Stimulated activated CD8-positive, alpha-beta memory T cell treated with anti-CD3 and anti-CD28 coated beads, Interleukin-15, amount 100 ng/mL, for 1 hour (primary cell): ENCODE results near the gene BBS9.
"Not testable (repeated sequence)": the region's sequence is repeated elsewhere in the genome, so short reads cannot be mapped to it uniquely, and the experiment has no call there.

Experiments used
- DNase-seq: peaks from one replicate; pipeline ENCODE4 v3.0.0-alpha.2; 2020; ENCODE audit warnings: low read depth

Gene BBS9

DNA sequence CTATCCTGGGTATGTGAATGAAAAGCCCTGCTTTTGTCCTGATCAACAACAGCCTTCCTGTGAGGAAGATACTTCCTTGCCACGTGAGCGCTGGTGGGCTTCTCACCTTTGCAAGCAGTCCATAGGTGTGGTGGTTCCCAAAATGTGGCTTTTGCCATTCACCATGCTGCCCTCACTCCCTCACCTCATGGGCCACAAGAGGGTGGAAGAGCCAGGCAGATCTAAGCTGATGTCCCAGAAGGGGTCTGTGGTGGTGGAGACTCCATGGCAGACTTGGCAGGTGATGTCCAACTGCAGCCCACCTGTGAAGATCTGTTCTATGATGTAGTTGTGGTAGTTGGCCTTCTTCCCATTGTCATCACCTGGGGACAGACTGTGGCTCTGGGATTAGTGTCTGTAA is 147.4 kb downstream of the BBS9 start:
- DNase-seq, result no peak

DNA sequence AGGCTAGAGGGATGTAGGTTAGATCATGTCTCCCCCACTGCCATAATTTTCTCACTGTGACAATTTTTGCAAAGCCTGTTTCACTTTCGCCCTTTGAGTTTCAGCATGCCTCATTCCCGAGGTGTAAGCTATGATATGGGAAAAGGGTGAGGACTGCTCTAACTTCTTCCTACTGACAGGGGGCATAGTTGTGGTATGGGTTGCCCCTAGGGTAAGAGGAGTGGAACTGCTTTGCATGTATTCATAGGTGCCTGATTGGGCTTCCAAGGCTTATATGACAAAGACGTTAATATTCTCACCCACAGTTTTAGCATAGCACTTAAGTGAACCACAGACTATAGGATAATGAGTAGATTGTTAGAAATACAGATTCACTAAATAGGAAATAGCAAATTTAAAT is 148.7 kb downstream of the BBS9 start:
- DNase-seq, result no peak

DNA sequence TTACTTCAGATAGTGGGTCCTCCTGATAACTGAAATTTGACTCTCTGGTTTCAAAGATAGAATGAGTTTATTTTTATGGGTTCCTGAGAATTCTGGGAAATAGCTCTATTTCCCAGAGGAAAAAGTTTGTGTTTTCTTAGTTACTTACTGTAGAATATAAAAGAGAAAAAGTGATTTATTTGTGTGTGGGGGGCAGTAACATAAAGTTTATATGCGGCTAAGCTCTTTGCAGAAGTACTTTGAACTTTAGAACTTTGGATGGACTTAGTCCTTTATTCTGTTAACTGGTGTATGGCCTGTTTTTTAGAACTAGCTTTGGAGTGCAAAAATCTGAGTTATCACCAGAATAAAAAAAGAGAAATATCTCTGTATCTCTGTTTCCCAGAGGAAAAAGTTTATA is 157.1 kb downstream of the BBS9 start:
- no peak for DNase-seq

DNA sequence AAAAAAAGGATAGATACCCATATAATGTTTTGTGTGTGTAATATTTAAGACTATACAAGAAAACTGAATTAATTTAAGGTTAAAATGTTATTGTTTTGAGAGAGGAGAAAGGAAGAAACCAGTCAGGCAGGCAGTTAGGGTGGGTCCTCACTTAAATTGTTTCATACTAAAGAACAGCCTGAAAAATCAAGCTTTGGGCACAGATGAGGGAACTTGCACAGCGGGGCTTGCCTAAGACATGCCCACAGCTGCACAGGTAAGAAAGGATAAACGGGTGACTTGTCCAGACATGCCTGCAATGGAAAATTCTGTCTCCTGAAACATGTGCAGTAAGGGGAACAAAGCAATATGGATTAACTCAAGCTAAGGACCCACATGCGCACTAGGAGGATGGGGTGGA is 158.4 kb downstream of the BBS9 start:
- DNase-seq, result no peak

GRCh38 chr7:33298848-33299247 is 169.5 kb downstream of the BBS9 start:
- no peak for DNase-seq

- no peak for DNase-seq
These were observed 170.1 kb downstream of the BBS9 start for GRCh38 chr7:33299425-33299824.

- no peak for DNase-seq
These were observed 170.8 kb downstream of the BBS9 start for GRCh38 chr7:33300131-33300530.

- no peak for DNase-seq
These were observed 171.4 kb downstream of the BBS9 start for GRCh38 chr7:33300742-33301141.

DNA sequence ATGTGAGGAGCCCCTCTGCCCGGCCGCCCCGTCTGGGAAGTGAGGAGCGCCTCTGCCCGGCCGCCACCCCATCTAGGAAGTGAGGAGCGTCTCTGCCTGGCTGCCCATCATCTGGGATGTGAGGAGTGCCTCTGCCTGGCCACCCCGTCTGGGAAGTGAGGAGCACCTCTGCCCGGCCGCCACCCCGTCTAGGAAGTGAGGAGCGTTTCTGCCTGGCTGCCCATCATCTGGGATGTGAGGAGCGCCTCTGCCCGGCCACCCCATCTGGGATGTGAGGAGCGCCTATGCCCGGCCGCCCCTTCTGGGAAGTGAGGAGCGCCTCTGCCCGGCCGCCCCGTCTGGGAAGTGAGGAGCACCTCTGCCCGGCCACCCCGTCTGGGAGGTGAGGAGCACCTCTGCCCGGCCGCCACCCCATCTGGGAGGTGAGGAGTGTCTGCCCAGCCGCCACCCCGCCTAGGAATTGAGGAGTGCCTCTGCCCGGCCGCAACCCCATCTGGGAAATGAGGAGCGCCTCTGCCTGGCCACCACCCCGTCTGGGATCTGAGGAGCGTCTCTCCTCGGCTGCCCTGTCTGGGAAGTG is 174.7 kb downstream of the BBS9 start:
- not testable (repeated sequence) for DNase-seq

DNA sequence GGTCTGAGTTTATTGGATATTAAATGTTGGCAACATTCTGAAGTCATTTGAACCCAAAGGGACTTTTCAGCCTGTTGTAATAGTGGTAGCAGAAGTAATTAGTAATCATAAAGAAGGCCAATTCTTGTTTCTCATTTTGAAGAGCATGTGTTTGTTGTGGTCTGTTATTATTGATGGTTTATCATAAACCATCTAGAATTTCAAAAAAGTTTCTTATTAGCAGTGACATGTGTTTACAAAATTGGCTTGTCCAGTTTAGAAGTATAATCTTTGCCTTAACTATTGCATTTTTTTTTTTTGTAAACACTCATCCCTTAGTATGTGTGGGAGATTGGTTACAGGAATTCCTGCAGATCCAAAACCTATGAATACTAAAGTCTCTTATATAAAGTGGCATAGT is 177.8 kb downstream of the BBS9 start:
- DNase-seq, result no peak

DNA sequence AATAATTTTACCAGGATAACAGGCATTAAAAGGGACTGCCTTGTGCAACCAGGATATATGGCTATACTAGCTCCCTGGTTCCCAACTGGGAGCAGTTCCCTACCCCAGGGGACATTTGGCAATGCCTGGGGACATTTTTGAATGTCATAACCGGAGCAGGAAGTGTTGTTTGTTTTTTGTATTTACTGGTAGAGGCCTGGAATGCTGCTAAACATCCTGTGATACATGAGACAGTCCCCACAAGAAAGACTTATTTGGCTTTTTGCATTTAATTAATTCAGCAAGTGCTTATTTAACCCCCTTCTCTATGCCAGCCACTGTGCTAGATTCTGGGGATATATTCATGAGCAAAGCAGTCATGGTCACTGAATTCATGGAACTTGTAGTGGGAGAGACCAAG is 181.2 kb downstream of the BBS9 start:
- DNase-seq, result no peak

GRCh38 chr7:33325754-33326484 is 196.6 kb downstream of the BBS9 start:
- DNase-seq, result no peak

- no peak for DNase-seq
These were observed 197.1 kb downstream of the BBS9 start for GRCh38 chr7:33326485-33326848.

GRCh38 chr7:33327427-33327826 is 198.1 kb downstream of the BBS9 start:
- DNase-seq, result no peak

GRCh38 chr7:33334349-33334748 is 205.0 kb downstream of the BBS9 start:
- DNase-seq, result no peak

DNA sequence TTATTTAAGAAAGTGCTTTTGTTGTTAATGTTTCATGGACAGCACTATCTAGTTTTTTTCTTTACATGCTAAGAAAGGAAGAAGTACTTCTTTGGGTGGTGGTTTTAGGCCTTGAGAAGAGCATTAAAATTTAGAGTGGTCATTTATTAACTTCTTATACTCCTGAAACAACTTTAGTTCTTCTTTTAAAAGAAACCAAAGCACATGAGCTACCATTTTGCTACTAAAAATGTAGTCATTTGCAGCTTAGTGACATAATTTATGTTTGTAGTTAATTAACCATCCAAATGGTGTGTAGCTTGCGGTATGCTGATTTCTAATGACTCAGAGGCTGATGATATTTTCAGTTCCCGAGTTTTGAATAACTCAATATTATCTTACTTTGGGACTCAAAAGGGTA is 207.5 kb downstream of the BBS9 start:
- no peak for DNase-seq

DNA sequence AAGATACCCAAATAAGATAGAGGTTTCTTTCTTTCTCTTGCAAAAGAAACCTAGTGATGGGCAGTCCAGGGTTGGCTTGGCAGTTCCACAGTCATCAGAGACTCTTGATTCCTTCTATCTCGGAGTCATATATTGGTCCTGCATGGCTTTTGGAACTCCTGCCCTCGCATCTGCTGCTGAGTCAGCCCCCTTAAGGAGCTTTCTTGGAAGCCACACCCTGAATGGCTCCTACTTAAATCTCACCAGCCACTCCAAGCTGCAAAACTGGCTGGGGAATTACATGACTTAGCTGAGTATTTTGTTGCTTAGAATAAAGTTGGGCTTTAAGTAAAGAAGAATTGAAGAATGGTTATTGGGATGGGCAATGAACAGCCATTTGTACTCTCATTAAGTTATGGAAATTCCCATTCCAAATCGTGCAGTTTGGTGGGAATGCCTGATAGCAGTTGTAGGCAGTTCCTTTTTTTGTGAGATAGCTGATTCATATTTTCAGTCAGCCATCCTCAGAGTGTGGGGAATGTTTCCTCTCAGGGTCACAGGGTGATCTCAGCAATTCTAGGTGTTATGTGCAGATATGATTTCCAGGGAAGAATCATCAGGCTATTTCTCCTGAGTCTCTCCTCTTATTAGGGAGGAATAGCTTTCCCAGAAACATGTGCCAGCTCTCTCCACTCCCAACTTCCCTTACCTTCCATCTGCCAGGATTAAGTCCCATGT is 209.9 kb downstream of the BBS9 start:
- no peak for DNase-seq

GRCh38 chr7:33346055-33346454 is 216.7 kb downstream of the BBS9 start:
- DNase-seq, result no peak

GRCh38 chr7:33350577-33350976 is 221.2 kb downstream of the BBS9 start:
- no peak for DNase-seq

DNA sequence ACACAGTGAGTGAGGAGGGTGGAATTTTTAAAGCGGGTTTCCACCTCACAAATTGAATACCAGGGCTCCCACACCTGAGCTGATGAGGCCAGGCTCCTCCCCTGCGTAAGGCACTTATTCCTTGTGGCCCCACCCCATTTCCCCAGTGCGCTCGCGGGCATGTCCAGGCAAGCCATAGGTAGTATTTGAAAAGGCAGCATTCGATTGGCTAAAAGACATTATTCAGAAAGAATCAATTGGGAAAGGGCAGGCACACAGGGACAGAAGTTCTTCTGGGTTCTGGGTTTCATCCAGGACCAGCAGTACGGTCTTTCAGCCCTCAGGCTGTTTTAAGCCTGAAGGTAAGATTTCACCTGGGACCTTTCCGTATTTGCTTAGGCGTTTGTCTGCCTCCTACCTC is 222.3 kb downstream of the BBS9 start:
- no peak for DNase-seq

GRCh38 chr7:33354201-33354600 is 224.8 kb downstream of the BBS9 start:
- DNase-seq, result no peak

DNA sequence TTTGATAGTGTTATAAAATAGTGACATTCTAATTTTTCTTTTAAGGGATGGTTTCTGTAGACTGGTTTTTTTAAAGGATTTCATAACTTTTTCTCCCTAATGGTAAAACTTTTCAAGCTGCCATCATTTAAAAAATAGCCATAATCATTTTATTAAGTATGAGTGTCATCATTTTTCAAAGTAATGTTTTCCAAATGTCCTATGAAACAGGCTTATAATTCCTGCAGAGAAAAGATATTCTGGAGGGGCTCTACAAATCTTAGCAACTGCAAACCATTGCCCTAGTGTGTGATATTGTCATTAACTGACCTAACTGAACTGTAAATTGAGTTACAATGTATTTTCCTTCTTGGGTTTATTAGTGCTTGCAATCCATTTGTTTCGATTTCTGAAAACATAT is 226.0 kb downstream of the BBS9 start:
- DNase-seq, result no peak

GRCh38 chr7:33356336-33356735 is 227.0 kb downstream of the BBS9 start:
- no peak for DNase-seq

DNA sequence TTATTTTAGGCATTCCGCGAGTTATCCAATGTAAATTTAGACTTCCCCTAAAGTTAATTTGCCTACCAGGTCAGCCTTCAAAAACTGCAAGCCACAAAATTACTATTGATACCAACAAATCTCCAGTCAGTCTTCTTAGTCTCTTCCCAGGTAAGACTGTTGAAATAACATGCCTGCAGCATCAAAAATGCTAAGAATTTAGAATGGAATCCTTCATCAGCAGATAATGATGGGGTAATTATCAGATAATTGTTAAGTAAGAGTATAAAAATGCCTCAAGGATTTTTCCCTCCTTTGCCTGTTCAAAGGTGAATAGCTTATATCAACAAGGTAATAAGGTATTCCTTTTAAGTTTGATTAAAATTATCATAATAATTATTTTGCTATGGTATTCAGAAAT is 228.5 kb downstream of the BBS9 start:
- DNase-seq, result no peak
